GM18868 (cell line): ENCODE results near the gene BIN2.

ENCODE experiments used
- ATAC-seq: cut with Tn5 transposase; IDR thresholded peaks from one replicate; pipeline ENCODE4 v1.9.1; 2021; ENCODE audit warnings: mild to moderate bottlenecking, moderate library complexity; ENCODE audit not compliant: unreplicated experiment

Gene BIN2

DNA sequence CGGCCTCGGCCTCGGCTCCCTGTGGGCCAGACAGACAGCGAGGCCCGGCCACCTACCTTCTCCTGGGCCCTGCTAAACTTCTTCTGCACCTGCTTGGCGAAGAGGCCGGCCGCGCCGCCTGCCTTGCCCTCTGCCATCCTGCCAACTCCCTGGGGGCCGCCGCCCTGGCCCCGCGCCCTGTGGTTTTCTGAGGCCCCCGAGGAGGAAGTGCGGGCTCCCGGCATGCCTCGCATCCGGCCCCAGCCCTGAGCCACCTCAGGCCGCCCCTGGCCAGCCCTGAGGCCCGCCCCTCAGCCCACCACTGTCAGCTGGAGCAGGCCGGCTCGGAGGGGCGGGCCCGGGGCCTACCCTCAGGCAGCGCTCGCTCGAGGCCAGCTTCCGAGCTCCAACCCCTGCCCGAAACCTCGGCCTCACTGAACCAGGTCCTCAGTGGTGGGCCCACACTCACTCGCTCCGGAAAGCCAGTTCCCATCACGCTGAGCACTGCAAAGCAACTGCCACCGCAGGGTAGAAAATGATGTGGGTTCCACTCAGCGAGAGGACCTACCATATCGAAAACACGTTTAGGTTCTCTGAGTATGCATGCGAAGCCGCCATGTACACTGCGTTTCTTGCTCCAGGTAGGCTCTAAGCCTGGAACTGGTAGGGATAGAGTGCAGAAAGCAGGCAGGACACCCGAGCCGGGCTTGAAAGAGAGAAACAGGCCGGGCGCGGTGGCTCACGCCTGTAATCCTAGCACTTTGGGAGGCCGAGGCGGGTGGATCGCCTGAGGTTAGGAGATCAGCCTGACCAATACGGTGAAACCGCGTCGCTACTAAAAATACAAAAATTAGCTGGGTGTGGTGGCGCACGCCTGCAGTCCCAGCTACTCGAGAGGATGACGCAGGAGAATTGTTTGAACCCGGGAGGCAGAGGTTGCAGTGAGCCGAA lies at the start of gene BIN2:
Gene BIN2 (minus strand): TSS at position 209 of the 930 bp plus-strand sequence. CDS start 72 bp downstream, at position 137.
- ATAC-seq = peak; percentile 59

DNA sequence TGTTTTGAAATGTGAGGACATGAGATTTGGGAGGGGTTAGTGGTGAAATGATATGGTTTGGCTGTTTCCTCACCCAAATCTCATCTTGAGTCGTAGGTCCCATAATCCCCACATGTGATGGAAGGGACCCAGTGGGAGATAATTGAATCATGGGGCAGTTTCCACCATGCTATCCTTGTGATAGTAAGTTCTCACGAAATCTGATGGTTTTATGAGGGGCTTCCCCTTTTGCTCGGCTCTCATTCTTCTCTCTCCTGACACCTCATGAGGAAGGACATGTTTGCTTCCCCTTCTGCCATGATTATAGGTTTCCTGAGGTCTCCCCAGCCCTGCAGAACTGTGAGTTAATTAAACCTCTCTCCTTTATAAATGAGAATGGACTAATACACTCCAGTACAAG lies 49.2 kb upstream of the BIN2 start:
- no peak for ATAC-seq

DNA sequence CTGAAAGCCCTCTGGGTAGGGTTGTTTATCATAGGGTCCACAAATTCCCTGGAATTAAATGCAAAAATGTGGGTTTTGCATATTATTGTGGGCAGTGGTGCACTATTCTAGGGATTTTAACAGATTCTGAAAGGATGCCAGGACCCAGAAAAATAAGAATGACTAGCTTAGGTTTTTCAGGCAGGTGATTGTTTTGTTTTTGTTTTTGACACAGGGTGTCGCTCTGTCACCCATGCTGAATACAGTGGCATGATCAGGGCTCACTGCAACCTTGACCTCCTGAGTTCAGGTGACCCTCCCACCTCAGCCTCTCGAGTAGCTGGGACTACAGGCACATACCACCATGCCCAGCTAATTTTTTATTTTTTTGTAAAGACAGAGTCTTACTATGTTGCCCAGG lies 48.0 kb upstream of the BIN2 start:
- ATAC-seq = no peak

DNA sequence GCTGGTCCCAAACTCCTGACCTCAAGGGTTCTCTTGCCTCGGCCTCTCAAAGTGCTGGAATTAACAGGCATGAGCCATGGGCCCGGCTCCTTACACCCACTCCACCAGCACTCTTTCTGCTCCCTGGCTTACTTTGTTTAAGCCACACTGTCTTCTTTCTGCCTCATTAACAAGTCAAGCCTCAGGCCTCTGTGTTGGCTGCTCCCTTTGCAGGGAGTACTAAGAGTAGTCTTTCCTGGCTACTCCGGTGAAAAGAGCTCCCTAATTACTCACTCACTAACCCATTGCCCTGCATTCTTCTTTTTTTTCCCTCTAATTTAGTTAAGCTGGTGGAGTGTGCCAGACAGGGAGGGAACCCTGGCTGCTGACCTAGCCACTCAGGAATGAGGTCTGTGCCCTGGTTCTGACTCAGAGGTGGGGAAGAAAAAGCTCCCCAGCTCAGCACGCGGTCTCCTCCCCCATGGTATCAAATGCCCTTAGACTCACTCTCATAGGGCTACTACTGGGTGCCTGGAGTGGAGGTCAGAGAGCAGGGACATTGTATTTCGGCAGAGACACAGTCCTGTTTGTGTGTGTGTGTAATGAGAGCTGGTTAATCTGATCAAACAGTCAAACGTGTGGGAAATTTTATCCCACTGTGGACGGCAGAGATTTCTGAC lies 47.5 kb upstream of the BIN2 start:
- ATAC-seq = no peak

DNA sequence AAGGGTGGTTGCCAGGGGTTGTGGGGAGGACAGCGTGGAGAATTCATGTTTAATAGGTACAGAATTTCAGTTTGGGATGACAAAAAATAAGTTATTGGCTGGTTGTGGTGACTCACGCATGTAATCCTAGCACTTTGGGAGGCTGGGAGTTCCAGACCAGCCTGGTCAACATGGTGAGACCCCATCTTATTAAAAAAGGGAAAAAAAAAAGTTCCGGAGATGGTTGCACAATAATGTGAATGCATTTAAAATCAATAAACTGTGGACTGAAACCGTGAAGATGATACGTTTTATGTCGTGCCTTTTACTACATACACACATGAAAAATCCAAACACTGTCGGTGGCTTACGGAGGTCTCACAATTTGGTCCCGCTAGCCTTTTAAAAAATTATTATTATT lies 46.7 kb upstream of the BIN2 start:
- no peak for ATAC-seq

DNA sequence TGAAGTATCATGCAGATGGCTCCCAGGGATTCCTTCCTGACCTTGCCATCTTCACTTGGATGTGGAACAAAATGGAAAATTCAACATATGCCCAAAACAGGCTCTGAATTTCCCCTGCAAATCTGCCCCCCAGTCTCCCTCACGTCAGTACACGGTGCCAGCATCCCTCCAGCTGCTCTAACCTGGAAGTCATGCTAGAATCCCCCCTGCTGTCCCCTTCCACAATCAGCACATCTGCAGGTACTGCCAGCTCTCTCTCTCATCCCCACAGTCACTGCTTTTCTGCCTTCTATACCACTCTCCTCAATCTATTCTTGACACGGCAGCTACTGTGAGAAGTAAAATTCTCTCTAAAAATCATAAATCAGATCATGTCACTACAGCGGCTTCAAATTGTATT lies 45.6 kb upstream of the BIN2 start:
- no peak for ATAC-seq

DNA sequence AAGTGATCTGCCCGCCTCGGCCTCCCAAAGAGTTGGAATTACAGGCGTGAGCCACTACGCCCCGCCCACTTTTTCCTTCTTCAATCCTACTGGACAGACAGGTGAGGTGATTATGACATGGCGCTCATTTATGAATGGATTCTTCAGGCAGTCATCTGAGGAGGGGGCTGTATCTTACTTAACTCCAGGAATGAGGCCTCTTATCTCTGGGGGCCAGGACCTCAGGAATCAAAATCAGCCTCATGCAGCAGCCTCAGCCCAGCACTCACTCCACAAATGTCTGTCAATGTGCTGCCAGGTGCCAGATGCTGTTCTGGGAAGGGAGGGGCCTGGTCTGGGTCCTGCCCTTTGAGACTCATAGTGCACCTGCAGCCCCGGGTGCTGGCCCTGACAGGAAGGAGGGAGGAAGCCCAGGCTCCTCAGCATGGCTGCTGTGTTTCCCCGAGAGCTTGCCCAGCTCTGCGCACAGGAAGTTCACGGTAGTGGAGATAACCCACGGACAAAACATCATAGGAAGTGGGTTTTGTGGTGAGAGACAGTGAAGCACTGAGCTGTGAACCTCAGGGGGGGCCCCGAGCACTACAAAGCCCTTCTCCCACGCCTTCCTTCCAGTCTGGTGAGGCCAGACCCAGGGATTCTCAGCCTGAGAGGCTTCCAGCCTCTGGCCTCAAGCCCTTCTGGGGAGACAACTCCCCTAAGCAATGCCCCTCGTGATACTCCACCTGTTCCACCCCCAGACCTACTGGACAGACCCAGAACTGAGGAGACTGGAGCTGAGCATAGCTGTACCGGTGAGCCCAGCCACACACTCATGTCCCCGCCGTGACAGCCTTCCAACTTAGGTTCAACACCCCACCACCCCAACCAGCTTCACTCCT lies 44.9 kb upstream of the BIN2 start:
- ATAC-seq = peak; percentile 93

DNA sequence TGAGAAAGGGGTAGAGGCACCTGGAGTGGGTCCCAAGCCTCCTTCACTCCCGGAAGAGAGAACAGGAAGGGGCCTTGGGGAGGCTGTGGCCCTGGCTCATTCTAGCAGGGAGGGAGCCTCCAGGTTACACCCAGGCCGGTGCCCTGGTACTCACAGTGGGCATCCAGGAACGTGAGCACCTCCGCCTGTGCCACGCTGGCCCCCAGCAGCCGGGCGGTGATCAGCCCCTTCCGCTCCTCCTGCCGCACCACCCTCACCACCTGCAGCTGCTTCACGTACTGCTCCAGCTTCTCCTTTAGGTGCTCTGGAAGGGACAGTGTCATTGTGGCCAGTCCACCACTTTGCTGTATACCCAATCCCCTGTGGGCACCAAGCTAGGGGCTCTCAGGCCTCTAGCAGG lies 41.3 kb upstream of the BIN2 start:
- no peak for ATAC-seq

DNA sequence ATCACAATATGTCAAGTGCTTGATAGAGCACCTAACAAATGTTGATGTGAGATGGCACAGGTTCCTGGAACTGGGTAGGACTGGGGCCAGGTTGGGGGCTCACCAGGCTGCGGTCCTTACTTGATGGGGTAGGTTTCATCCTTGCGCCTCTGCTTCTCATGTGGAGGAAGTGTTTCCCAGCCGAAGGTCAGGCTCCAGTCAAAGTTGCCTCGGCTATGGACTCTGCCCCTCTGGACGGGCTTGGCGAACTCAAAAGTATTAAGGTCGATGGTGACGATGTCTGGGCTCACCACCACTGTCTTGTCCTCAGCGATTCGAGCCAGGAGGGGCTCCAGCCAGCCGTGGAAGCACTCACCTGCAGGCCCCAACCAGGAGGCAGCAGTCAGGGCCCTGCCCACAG lies 40.0 kb upstream of the BIN2 start:
- no peak for ATAC-seq

DNA sequence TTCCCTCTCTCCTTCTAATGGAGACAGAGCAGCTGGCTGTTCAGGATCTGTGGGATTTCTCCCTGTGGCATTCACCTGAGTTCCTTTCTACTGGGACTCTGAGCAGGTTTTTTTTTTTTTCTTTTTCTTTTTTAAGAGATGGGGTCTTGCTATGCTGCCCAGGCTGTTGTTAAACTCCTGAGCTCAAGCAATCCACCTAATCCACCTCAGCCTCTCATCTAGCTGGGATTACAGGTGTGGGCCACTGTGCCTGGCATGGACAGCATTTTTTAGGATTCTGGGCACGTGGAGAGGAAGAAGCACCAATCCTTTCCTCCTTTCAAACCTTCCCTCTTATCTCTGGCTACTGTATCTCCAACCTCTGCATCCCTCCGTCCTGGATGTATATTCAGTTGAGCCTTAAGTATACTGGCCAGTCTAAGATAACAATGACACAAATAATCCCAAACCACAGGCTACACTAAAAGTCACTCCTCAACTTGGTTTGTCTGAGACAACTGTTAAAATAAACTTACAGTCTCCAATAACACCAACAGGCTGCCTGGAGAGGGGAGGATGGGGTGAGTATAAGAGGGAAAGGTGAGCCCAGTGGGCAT lies 38.9 kb upstream of the BIN2 start:
- ATAC-seq = no peak

DNA sequence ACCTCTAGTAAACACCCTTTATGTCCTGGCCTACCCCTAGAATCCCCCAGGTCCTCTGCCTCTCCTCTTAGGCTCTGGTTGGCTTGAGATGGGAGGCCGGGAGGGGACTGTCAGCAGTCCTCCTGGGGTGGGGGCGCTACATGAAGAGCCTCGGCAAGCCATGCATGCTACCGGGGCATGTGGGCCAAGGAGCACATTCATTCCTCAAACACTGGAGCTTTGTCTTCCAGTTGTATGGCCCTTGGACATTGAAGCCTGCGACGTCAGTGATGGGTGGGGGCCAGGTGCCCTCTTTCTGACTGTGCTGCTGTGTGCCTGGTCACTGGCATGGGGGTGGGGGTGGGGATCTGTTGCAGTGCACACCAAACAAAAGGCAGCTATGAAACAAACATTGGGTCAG lies 38.3 kb upstream of the BIN2 start:
- no peak for ATAC-seq

DNA sequence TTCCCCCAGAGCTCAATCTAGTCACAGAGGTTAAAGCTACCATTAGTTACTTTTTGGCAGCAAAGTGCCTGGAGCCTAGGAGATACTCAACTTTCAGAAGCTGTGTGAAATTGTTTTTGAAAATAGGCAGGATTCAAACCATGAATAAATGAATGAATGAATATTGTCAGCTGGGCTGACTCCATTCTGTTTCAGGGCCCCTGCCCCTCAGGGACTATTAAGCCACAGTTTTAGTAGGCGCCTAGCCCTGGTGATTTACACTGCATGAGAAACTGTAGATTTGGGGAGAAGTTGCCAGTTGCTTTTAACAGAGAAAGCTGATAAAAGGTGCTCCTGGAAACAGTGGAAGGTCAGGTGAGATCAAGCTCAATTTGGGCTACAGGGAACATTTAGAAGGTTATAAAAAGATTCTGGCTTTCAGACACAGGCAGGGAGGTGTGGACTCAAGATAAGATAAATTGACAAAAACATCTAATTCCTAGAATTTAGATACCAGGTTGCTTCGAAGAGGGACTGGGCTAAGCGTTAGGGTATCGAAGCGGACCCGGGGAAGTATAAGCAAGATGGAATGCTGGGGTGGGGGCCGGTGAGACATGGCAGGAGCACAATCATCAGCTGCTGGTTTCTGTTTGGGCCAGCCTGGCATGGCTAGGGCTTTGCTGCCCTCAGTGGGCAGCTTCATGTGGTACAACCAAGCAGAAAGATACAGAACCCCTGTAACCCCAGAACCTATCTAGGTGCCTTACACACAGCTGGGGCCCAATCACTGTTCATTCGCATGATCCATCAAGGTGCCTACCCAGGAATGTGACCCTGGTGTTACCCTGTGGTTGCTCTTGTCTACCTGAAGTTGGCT lies 37.4 kb upstream of the BIN2 start:
- no peak for ATAC-seq

DNA sequence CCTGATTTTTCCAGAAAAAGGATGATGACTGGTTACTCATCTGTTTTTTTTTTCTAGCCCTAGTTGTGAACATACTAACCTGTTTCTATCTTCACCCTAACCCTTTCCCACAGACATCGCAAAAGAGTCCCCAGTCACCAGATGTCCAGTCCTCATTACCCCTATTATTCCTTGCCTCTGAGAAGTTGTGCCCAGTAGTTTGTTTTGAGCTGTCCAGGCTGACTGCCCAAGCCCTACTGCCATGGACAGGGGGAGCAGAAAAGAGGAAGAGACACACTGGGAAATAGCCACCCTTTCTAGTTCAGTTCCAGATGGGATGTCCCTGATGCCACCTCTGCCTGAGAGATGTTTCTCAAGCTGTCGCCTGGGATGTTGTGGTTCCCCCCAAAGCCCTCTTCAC lies 36.3 kb upstream of the BIN2 start:
- no peak for ATAC-seq

DNA sequence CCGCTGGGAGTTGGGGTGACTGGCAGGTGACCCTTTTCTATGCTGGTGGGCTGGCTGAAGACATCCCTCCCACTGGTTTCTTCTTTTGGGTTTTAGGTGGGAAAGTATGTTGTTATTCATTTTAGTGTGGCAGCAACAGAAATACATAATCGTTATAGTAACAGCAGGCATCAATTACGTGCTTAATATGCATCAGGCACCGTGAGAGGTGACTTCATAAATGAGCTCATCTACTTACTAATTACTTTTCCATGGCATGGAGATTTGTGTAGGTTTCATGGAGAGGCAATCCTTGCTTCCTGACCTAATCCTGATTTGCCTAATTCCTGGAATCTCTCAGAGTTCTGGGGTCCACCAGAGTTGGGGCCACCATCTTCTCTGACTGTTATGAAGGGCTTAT lies 35.9 kb upstream of the BIN2 start:
- no peak for ATAC-seq

DNA sequence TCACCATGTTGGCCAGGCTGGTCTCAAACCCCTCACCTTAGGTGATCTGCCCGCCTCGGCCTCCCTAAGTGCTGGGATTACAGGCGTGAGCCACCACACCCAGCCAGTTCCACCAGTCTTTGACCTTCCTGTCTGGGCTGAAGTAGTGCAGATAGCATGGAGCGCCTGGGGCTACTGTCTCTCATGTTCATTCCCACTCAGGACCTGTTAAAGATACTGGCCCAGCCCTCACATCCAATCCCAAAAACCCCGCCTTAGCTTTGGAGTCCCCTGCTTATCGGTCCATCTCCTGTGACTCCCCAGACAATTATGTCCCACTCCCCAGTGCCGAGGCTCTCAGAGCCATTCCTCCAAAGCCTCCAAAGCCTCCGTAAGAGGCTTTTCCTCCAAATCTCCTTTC lies 34.5 kb upstream of the BIN2 start:
- ATAC-seq = no peak

DNA sequence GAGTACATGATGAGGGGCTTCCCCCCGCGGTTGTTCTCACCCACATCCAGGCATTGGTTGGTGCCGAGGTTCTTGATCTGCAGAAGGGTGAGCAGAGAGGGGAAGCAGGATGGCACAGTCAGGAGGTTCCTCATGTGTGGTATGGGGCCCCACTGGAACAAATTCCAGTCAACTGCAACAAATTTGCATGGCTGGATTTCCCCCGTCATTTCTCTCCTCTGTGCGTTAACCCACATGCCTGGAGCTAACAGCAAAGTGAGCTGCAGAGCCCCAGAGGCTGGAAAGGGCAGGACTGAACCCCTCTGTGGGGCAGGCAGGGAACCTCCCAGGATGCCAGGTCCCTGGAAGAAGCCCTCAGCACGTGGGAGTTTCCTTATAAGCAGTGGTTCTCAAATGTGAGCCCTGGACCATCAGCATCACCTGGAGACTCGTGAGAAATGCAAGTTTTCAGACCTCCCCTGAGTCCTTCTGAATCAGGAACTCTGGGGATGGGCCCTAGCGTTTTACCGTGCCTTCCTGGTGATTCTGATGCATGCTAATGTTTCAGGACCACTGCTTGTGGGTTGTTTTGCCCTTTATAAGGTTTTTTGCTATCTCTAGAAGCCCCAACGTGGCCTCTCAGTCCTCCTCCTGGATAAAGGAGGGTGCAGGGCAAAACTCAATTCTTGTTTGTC lies 33.5 kb upstream of the BIN2 start:
- ATAC-seq = peak; percentile 86

DNA sequence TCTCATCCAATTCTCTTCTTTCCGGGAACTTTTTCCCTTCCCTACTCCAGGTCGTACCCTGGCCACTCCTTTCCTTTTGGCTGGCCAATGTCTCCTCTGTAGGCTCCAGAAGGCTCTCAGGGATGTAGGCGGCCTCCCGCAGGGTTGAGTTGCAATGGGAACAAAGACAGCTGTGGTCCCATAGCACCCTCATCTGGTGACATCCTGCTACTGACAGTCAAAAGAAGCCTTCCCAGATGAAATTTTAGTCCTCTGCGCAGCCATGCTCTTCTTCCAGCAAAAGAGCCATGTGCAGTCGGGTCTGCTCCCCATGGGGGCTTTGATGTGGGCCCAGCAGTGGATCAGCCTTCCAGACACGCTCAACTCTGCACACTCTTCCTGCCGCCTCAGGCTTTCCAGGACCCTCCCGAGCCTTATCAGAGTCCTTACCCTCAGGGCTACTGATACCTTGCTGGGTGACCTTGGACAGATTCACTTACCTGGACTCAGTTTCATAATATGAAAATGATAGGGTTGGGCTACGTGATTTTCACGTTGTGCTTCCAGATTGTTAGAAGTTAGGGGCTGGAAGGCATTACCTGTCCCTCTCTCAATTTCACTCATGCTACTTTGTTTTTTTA lies 28.0 kb upstream of the BIN2 start:
- ATAC-seq = no peak

DNA sequence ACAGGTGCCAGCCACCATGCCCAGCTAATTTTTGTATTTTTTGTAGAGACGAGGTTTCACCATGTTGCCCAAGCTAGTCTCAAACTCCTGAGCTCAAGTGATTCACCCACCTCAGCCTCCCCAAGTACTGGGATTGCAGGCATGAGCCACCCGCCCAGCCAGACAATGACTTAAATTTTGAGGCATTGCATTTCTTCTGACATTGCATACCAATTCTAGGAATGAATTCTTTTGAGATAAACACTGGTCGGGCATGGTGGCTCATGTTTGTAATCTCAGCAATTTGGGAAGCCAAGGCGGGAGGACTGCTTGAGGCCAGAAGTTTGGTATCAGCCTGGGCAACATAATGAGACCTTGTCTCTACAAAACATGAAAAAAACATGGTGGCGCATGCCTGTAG lies 25.1 kb upstream of the BIN2 start:
- no peak for ATAC-seq

DNA sequence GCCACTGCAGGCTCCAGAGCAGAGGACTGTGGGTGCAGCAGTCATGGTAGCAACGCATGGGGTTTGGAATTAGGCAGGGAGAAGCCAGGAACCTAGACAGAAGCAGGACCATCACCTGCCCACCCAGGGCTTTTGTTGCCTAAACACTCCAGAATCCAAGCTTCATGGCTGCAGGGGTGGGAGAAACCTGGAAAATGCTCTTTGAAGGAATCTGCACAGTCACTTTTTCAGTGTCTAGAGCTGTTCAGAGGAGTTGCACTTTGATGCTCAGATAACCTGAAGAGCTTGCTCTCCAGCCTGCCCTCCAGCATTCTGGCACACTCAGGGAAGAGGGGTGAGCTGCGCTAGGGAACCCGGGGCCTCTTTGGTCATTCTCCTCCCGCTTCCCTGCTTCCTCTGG lies 24.1 kb upstream of the BIN2 start:
- no peak for ATAC-seq
